GM23338 (cell line): Measurements from ENCODE around the gene WDR13. TPM values are rescaled to one million over a fixed set of nuclear protein-coding genes. Genes with fewer than 3 reads are reported as not detected.

Source experiments
- ATAC-seq: fragments of 200-7000 bp; cut with Tn5 transposase; 3 replicates; pipeline ENCODE4 v1.9.1; 2020
- DNase-seq: peaks from one replicate; pipeline ENCODE4 v3.0.0-alpha.2; 2015; ENCODE audit warnings: low spot score
- H2AFZ ChIP-seq: fragments of 200-600 bp; sonication (generic); 2 replicates; pipeline ENCODE4 v1.8.0; 2016; ENCODE audit warnings: antibody characterized with exemption, mild to moderate bottlenecking, moderate library complexity
- H3F3A ChIP-seq: fragments of 200-600 bp; sonication (generic); replicated peaks from 2 replicates; pipeline ENCODE4 v1.8.0; 2017; ENCODE audit warnings: antibody characterized with exemption, mixed run types, low read depth
- H3K27ac ChIP-seq: fragments of 200-600 bp; sonication (generic); 2 replicates; pipeline ENCODE4 v1.6.1; 2016; ENCODE audit warnings: low read depth
- H3K27me3 ChIP-seq: fragments of 200-600 bp; sonication (generic); 2 replicates; pipeline ENCODE4 v1.8.0; 2016; ENCODE audit warnings: mild to moderate bottlenecking, mixed run types, moderate library complexity; ENCODE audit not compliant: insufficient read depth
- H3K36me3 ChIP-seq: fragments of 200-600 bp; sonication (generic); 2 replicates; pipeline ENCODE4 v1.8.0; 2016; ENCODE audit warnings: mild to moderate bottlenecking; ENCODE audit not compliant: insufficient read depth
- H3K4me1 ChIP-seq: fragments of 200-600 bp; sonication (generic); 2 replicates; pipeline ENCODE4 v1.8.0; 2016; ENCODE audit warnings: mild to moderate bottlenecking, moderate library complexity; ENCODE audit not compliant: insufficient read depth
- H3K4me2 ChIP-seq: fragments of 200-600 bp; sonication (generic); 2 replicates; pipeline ENCODE4 v1.7.1; 2017; ENCODE audit warnings: mixed run types
- H3K4me3 ChIP-seq: fragments of 200-600 bp; sonication (generic); 2 replicates; pipeline ENCODE4 v1.6.1; 2016; ENCODE audit warnings: mixed run types
- H3K79me2 ChIP-seq: fragments of 200-600 bp; sonication (generic); replicated peaks from 2 replicates; pipeline ENCODE4 v1.8.0; 2017; ENCODE audit warnings: mild to moderate bottlenecking; ENCODE audit not compliant: insufficient read depth
- H3K9me2 ChIP-seq: fragments of 200-600 bp; sonication (generic); 2 replicates; pipeline ENCODE4 v1.8.0; 2017; ENCODE audit not compliant: insufficient read depth
- H4K20me1 ChIP-seq: fragments of 200-600 bp; sonication (generic); replicated peaks from 2 replicates; pipeline ENCODE4 v1.8.0; 2017; ENCODE audit warnings: mild to moderate bottlenecking; ENCODE audit not compliant: insufficient read depth
- H3K27ac Mint-ChIP-seq: 2 replicates; pipeline ENCODE4 v1.8.0; 2020; ENCODE audit warnings: inconsistent platforms, mild to moderate bottlenecking, moderate library complexity, mixed read lengths
- H3K27me3 Mint-ChIP-seq: 3 replicates; pipeline ENCODE4 v1.8.0; 2022; ENCODE audit warnings: low read depth, mild to moderate bottlenecking, moderate library complexity, mixed read lengths, inconsistent platforms; ENCODE audit not compliant: insufficient read depth, poor library complexity
- H3K36me3 Mint-ChIP-seq: 3 replicates; pipeline ENCODE4 v1.8.0; 2021; ENCODE audit warnings: low read depth, mild to moderate bottlenecking, inconsistent platforms, moderate library complexity, mixed read lengths
- H3K4me1 Mint-ChIP-seq: 3 replicates; pipeline ENCODE4 v1.8.0; 2020; ENCODE audit warnings: mild to moderate bottlenecking, inconsistent platforms, mixed read lengths
- H3K4me3 Mint-ChIP-seq: 3 replicates; pipeline ENCODE4 v1.8.0; 2021; ENCODE audit warnings: moderate library complexity, mild to moderate bottlenecking, inconsistent platforms, mixed read lengths
- H3K9me3 Mint-ChIP-seq: 3 replicates; pipeline ENCODE4 v1.8.0; 2020; ENCODE audit warnings: moderate library complexity, mild to moderate bottlenecking, inconsistent platforms, mixed read lengths
- ETS1 ChIP-seq: IDR thresholded peaks from 2 replicates; pipeline ENCODE4 v1.6.1; 2016; ENCODE audit warnings: antibody characterized with exemption
- EZH2 ChIP-seq: fragments of 200-600 bp; sonication (generic); IDR thresholded peaks from one replicate; pipeline ENCODE4 v1.8.0; 2017; ENCODE audit warnings: antibody characterized with exemption, mild to moderate bottlenecking, low read depth; ENCODE audit not compliant: unreplicated experiment
- NANOG ChIP-seq: IDR thresholded peaks from 2 replicates; pipeline ENCODE4 v1.6.1; 2016; ENCODE audit warnings: antibody characterized with exemption, borderline replicate concordance
- POLR2AphosphoS5 ChIP-seq: IDR thresholded peaks from 2 replicates; pipeline ENCODE4 v1.6.1; 2016; ENCODE audit warnings: antibody characterized with exemption, low read depth
- STAT1 ChIP-seq: IDR thresholded peaks from one replicate; pipeline ENCODE4 v1.6.1; 2016; ENCODE audit warnings: antibody characterized with exemption; ENCODE audit not compliant: unreplicated experiment
- ZNF331 ChIP-seq: fragments of 250-450 bp; sonication (Bioruptor Pico); IDR thresholded peaks from 2 replicates; pipeline ENCODE4 v1.5.0; 2020; ENCODE audit warnings: low read depth, mild to moderate bottlenecking, moderate library complexity
- ZNF462 ChIP-seq: fragments of 250-450 bp; sonication (Bioruptor Pico); IDR thresholded peaks from 2 replicates; pipeline ENCODE4 v1.5.0; 2020; ENCODE audit warnings: mild to moderate bottlenecking, moderate library complexity
- polyA plus RNA-seq: library from polyadenylated mRNA; unstranded; fragments of >200 nt; fragmentation: Nextera tagmentation; extraction: Ambion mirVana; gene quantifications from 2 replicates; pipeline ENCODE4 v1.2.1, GENCODE V29; 2016
- total RNA-seq: library from RNA; depleted of rRNA; stranded (reverse); fragments of >200 nt; shearing (Covaris generic); gene quantifications from 2 replicates; pipeline ENCODE4 v1.2.3, GENCODE V29; 2014

WDR13 gene
- total and polyA plus RNA-seq, 2 experiments from 2014 or later, result 24.2 to 24.9 TPM

GRCh38 chrX:48579259-48579658, 18.0 kb upstream of the WDR13 start (continued):
- no peak for TF ChIP-seq ZNF462
- no peak for TF ChIP-seq ZNF331 (CRISPR knock-in tag)

- Mint-ChIP-seq H3K4me3 (no peak overlapping the region), H3K27ac (no peak overlapping the region), H3K4me1 (peaks cover 2% of the 10 kb centered on the region; the same call in 1 of the 3 replicates), H3K36me3 (peaks cover 46% of the 10 kb centered on the region), H3K27me3 (peaks cover 1% of the 10 kb centered on the region), H3K9me3 (no peaks in the 10 kb centered on the region)
- H3K4me1 ChIP-seq, result no peaks in the 10 kb centered on the region
- H3K4me2 ChIP-seq, result no peak overlapping the region
- H3K79me2 ChIP-seq, result peaks cover 5% of the 10 kb centered on the region
- H3K36me3 ChIP-seq, result peaks cover 24% of the 10 kb centered on the region
- H3K9me2 ChIP-seq, result no peaks in the 10 kb centered on the region
- DNase-seq (peak; percentile 21), ATAC-seq (peak; percentile 24)
- no peak overlapping the region for H3K4me3 ChIP-seq
- H4K20me1 ChIP-seq, result no peaks in the 10 kb centered on the region; the same call in 1 of the 2 replicates
- H3K27ac ChIP-seq, result 0 out of 2 replicates have a peak overlapping the region, but pooled peaks have one; percentile 50
- no peak overlapping the region for H2AFZ ChIP-seq
- H3F3A ChIP-seq, result peaks cover 7% of the 10 kb centered on the region; the same call in 1 of the 2 replicates
- H3K27me3 ChIP-seq, result no peaks in the 10 kb centered on the region
- TF ChIP-seq NANOG (no peak), POLR2AphosphoS5 (no peak), STAT1 (no peak), ETS1 (no peak), ZNF462 (no peak), EZH2 (no peak)
These were observed 16.6 kb upstream of the WDR13 start for GRCh38 chrX:48580662-48581061.
